ENCODE measurements around the gene DSCAM.

DNA sequence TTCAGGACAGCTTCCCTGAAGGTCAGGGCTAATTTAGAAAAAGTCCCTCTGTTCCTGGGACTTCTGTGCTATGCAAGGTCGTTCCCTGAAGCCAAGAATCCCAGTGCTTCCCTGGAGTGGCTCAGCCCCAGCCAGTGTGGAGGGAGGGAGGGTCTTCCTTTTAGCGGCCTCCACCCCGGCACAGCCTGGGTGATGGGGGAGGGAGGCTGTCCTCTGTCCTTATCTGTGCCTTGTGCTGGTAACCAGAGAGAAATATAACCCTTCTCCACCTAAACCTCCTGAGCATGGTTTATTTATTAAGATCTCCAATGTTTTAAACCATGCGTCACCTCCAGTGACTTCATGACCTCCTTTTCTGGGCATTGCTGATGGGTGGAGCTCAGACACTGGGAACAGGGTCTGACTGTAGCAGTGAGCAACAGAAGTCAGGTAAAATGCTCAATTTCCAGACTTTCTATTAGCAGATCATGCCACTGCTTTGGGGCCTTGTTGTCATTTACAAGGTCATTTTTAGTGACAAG, 157.1 kb downstream of the DSCAM start:
- TF ChIP-seq, protein P1, sequence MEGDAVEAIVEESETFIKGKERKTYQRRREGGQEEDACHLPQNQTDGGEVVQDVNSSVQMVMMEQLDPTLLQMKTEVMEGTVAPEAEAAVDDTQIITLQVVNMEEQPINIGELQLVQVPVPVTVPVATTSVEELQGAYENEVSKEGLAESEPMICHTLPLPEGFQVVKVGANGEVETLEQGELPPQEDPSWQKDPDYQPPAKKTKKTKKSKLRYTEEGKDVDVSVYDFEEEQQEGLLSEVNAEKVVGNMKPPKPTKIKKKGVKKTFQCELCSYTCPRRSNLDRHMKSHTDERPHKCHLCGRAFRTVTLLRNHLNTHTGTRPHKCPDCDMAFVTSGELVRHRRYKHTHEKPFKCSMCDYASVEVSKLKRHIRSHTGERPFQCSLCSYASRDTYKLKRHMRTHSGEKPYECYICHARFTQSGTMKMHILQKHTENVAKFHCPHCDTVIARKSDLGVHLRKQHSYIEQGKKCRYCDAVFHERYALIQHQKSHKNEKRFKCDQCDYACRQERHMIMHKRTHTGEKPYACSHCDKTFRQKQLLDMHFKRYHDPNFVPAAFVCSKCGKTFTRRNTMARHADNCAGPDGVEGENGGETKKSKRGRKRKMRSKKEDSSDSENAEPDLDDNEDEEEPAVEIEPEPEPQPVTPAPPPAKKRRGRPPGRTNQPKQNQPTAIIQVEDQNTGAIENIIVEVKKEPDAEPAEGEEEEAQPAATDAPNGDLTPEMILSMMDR (IDR thresholded peaks at IDR 0.05): no peak
- no peak for TF ChIP-seq POLR2A (IDR thresholded peaks at IDR 0.05)
